IMR-90 (cell line): Measurements from ENCODE around the gene ABAT. TPM values are rescaled to one million over a fixed set of nuclear protein-coding genes. Genes with fewer than 3 reads are reported as not detected.

ENCODE experiments used
- ATAC-seq: fragments of 200-7000 bp; cut with Tn5 transposase; 2 replicates; pipeline ENCODE4 v1.9.1; 2020; ENCODE audit warnings: low read depth, mild to moderate bottlenecking, moderate library complexity
- BruUV-seq: library from RNA; stranded (reverse); fragments of 400-500 nt; replicated peaks from 2 replicates; lab custom pipeline; 2021; lab: Mats Ljungman, UMichigan
- CTCF ChIA-PET: fragments of 300-600 bp; formaldehyde crosslinking; extraction: SDS; loops from one replicate; lab custom pipeline; 2021; ENCODE audit warnings: antibody characterized with exemption; lab: Yijun Ruan, JAX
- POLR2A ChIA-PET: fragments of 300-600 bp; sonication (Branson Sonifier 250); formaldehyde crosslinking; loops from one replicate; lab custom pipeline; 2022; ENCODE audit warnings: antibody characterized with exemption; ENCODE audit not compliant: unreplicated experiment; lab: Charles Lee
- DNase-seq: peaks from one replicate; pipeline ENCODE4 v3.0.0; 2013
- H2AFZ ChIP-seq: replicated peaks from 2 replicates; pipeline ENCODE3; 2013; ENCODE audit warnings: low read length, mild to moderate bottlenecking; ENCODE audit not compliant: poor library complexity
- H2AK5ac ChIP-seq: 2 replicates; pipeline ENCODE4 v1.6.1; 2013; ENCODE audit warnings: low read depth, low read length, inconsistent platforms
- H2AK9ac ChIP-seq: replicated peaks from 2 replicates; pipeline ENCODE3; 2013; ENCODE audit warnings: mild to moderate bottlenecking, low read depth, low read length, moderate library complexity; ENCODE audit not compliant: poor library complexity
- H2BK120ac ChIP-seq: 2 replicates; pipeline ENCODE4 v1.6.1; 2013; ENCODE audit warnings: low read depth, low read length, inconsistent platforms
- H2BK15ac ChIP-seq: 3 replicates; pipeline ENCODE4 v1.6.1; 2013; ENCODE audit warnings: low read depth, low read length, inconsistent platforms
- H2BK20ac ChIP-seq: 2 replicates; pipeline ENCODE4 v1.6.1; 2013; ENCODE audit warnings: low read depth, mild to moderate bottlenecking, inconsistent platforms, low read length, moderate library complexity
- H2BK5ac ChIP-seq: 2 replicates; pipeline ENCODE4 v1.6.1; 2013; ENCODE audit warnings: mild to moderate bottlenecking, low read depth, low read length, inconsistent platforms; ENCODE audit not compliant: poor library complexity, severe bottlenecking
- H3K14ac ChIP-seq: replicated peaks from 2 replicates; pipeline ENCODE4 v1.6.1; 2013; ENCODE audit warnings: low read depth, low read length, inconsistent platforms
- H3K18ac ChIP-seq: 2 replicates; pipeline ENCODE4 v1.6.1; 2013; ENCODE audit warnings: low read depth, low read length, control low read depth
- H3K23ac ChIP-seq: 2 replicates; pipeline ENCODE4 v1.6.1; 2013; ENCODE audit warnings: low read depth, low read length, inconsistent platforms
- H3K27ac ChIP-seq: 2 replicates; pipeline ENCODE4 v1.5.1; 2013; ENCODE audit warnings: mild to moderate bottlenecking, control low read depth, low read length; ENCODE audit not compliant: insufficient read depth
- H3K27me3 ChIP-seq: 2 replicates; pipeline ENCODE4 v1.6.1; 2013; ENCODE audit warnings: low read length; ENCODE audit not compliant: control insufficient read depth, insufficient read depth
- H3K36me3 ChIP-seq: 2 replicates; pipeline ENCODE4 v1.6.1; 2013; ENCODE audit warnings: low read length, mixed read lengths; ENCODE audit not compliant: control insufficient read depth, insufficient read depth
- H3K4ac ChIP-seq: 2 replicates; pipeline ENCODE4 v1.6.1; 2013; ENCODE audit warnings: low read depth, low read length, inconsistent platforms
- H3K4me1 ChIP-seq: 2 replicates; pipeline ENCODE4 v1.6.1; 2013; ENCODE audit warnings: low read length, mixed read lengths; ENCODE audit not compliant: control insufficient read depth, insufficient read depth
- H3K4me2 ChIP-seq: 2 replicates; pipeline ENCODE4 v1.6.1; 2013; ENCODE audit warnings: low read depth, mild to moderate bottlenecking, control low read depth, low read length, moderate library complexity
- H3K4me3 ChIP-seq: 2 replicates; pipeline ENCODE4 v1.5.1; 2013; ENCODE audit warnings: low read depth, mild to moderate bottlenecking, control low read depth, low read length, moderate library complexity; ENCODE audit not compliant: insufficient read depth
- H3K56ac ChIP-seq: 2 replicates; pipeline ENCODE4 v1.6.1; 2013; ENCODE audit warnings: low read length, inconsistent platforms; ENCODE audit not compliant: insufficient read depth; ENCODE audit errors: extremely low read depth
- H3K79me1 ChIP-seq, 2 experiments: 2 replicates each; pipeline ENCODE4 v1.6.1; 2013; ENCODE audit warnings: low read length in 2 of 2, inconsistent platforms in 1 of 2, low read depth in 1 of 2
- H3K9ac ChIP-seq: 2 replicates; pipeline ENCODE4 v1.6.1; 2013; ENCODE audit warnings: low read depth, low read length, control low read depth
- H3K9me1 ChIP-seq: 2 replicates; pipeline ENCODE4 v1.6.1; 2013; ENCODE audit warnings: low read length, inconsistent platforms; ENCODE audit not compliant: insufficient read depth
- H3K9me3 ChIP-seq: 2 replicates; pipeline ENCODE4 v1.6.1; 2013; ENCODE audit warnings: low read length; ENCODE audit not compliant: control insufficient read depth, insufficient read depth
- H4K20me1 ChIP-seq: 2 replicates; pipeline ENCODE4 v1.6.1; 2013; ENCODE audit warnings: low read length, inconsistent platforms; ENCODE audit not compliant: insufficient read depth
- H4K5ac ChIP-seq: 2 replicates; pipeline ENCODE4 v1.6.1; 2013; ENCODE audit warnings: mild to moderate bottlenecking, low read depth, low read length, control low read depth
- H4K8ac ChIP-seq, 2 experiments: 2 replicates each; pipeline ENCODE4 v1.6.1; 2013; ENCODE audit warnings: low read depth in 2 of 2, low read length in 2 of 2, control low read depth in 1 of 2, inconsistent platforms in 1 of 2
- H4K91ac ChIP-seq: 2 replicates; pipeline ENCODE4 v1.6.1; 2013; ENCODE audit warnings: low read depth, low read length, inconsistent platforms; ENCODE audit not compliant: insufficient read depth
- BHLHE40 ChIP-seq: fragments of 150-350 bp; IDR thresholded peaks from 2 replicates; pipeline ENCODE4 v1.6.1; 2016; ENCODE audit warnings: mild to moderate bottlenecking, low read depth, low read length
- CEBPB ChIP-seq: IDR thresholded peaks from 2 replicates; pipeline ENCODE4 v1.6.1; 2012; ENCODE audit warnings: low read depth, low read length, improper control_type of control experiment
- CHD1 ChIP-seq: IDR thresholded peaks from 2 replicates; pipeline ENCODE4 v1.6.1; 2012; ENCODE audit warnings: low read depth, low read length, improper control_type of control experiment
- FOS ChIP-seq: fragments of 150-350 bp; IDR thresholded peaks from 2 replicates; pipeline ENCODE4 v1.6.1; 2016; ENCODE audit warnings: low read depth, low read length
- MAFK ChIP-seq: IDR thresholded peaks from 2 replicates; pipeline ENCODE4 v1.6.1; 2012; ENCODE audit warnings: low read depth, low read length, improper control_type of control experiment
- MAZ ChIP-seq: IDR thresholded peaks from 2 replicates; pipeline ENCODE4 v1.6.1; 2012; ENCODE audit warnings: low read depth, mild to moderate bottlenecking, low read length, improper control_type of control experiment, moderate library complexity, borderline replicate concordance
- MXI1 ChIP-seq: IDR thresholded peaks from 2 replicates; pipeline ENCODE4 v1.6.1; 2012; ENCODE audit warnings: low read depth, mild to moderate bottlenecking, low read length, moderate library complexity, borderline replicate concordance
- NFE2L2 ChIP-seq: fragments of 150-350 bp; IDR thresholded peaks from 2 replicates; pipeline ENCODE4 v1.6.1; 2016; ENCODE audit warnings: low read depth, mild to moderate bottlenecking, low read length
- POLR2A ChIP-seq: IDR thresholded peaks from 2 replicates; pipeline ENCODE4 v1.6.1; 2012; ENCODE audit warnings: mild to moderate bottlenecking, low read depth, low read length
- RAD21 ChIP-seq: IDR thresholded peaks from 2 replicates; pipeline ENCODE4 v1.6.1; 2012; ENCODE audit warnings: low read length, improper control_type of control experiment
- RCOR1 ChIP-seq: IDR thresholded peaks from 2 replicates; pipeline ENCODE4 v1.6.1; 2012; ENCODE audit warnings: mild to moderate bottlenecking, low read length, improper control_type of control experiment; ENCODE audit not compliant: insufficient replicate concordance
- RFX5 ChIP-seq: IDR thresholded peaks from 2 replicates; pipeline ENCODE4 v1.8.0; 2012; ENCODE audit warnings: low read depth, mild to moderate bottlenecking, low read length, moderate library complexity
- SMC3 ChIP-seq: fragments of 150-350 bp; IDR thresholded peaks from 2 replicates; pipeline ENCODE4 v1.6.1; 2016; ENCODE audit warnings: low read depth, mild to moderate bottlenecking, antibody characterized with exemption, low read length, moderate library complexity
- WGBS, 2 experiments: methylation state at CpG; one replicate each; pipeline versions ENCODE4 v1.1.5 to v1.1.7; 2013; ENCODE audit warnings: missing lambda C conversion rate in 2 of 2; ENCODE audit not compliant: insufficient read length in 1 of 2; ENCODE audit errors: extremely low coverage in 2 of 2; 5-methylcytosine and 5-hydroxymethylcytosine counted together
- dilution Hi-C: fragments of 300-500 bp; cut with HindIII; formaldehyde crosslinking; loops from one replicate; pipeline ENCODE4 v1.14.3; 2018; ENCODE audit warnings: low sequenced_read_pairs; ENCODE audit not compliant: unreplicated experiment
- in situ Hi-C: fragments of 300-500 bp; cut with MboI; formaldehyde crosslinking; loops from 3 replicates; pipeline ENCODE4 v1.14.3; 2019; ENCODE audit warnings: low sequenced_read_pairs, inconsistent platforms, mixed read lengths
- intact Hi-C: fragments of 100-400 bp; cut with micrococcal nuclease; formaldehyde crosslinking; loops from 2 replicates; pipeline ENCODE4 v1.10.0; 2022
- polyA plus RNA-seq, 3 experiments: library from polyadenylated mRNA; depleted of rRNA; stranded (reverse); fragments of >200 nt; gene quantifications; 2 replicates each; pipeline ENCODE4 v1.2.3, GENCODE V29; 2012; ENCODE audit warnings: low replicate concordance in 1 of 3
- total RNA-seq: library from RNA; depleted of rRNA; stranded (reverse); fragments of >200 nt; gene quantifications from 2 replicates; pipeline ENCODE4 v1.2.3, GENCODE V29; 2012
- TF ChIP-seq, protein P1 (sequence below): fragments of 150-350 bp; IDR thresholded peaks from 2 replicates; pipeline ENCODE4 v1.6.1; 2017; ENCODE audit warnings: mild to moderate bottlenecking, antibody characterized with exemption, low read length, low read depth
- TF ChIP-seq, protein P2 (sequence below): conservative IDR thresholded peaks from 2 replicates; pipeline ENCODE4 v1.5.1; 2012; ENCODE audit warnings: mild to moderate bottlenecking, low read depth, low read length, improper control_type of control experiment
- TF ChIP-seq, protein P3 (sequence below): fragments of 150-350 bp; IDR thresholded peaks from 2 replicates; pipeline ENCODE4 v1.6.1; 2016; ENCODE audit warnings: low read depth, mild to moderate bottlenecking, low read length, moderate library complexity, borderline replicate concordance

The ABAT gene
- total and polyA plus RNA-seq, 2 of the 4 experiments (the other 2 are of a cell fraction) = 4.5 to 6.9 TPM

DNA sequence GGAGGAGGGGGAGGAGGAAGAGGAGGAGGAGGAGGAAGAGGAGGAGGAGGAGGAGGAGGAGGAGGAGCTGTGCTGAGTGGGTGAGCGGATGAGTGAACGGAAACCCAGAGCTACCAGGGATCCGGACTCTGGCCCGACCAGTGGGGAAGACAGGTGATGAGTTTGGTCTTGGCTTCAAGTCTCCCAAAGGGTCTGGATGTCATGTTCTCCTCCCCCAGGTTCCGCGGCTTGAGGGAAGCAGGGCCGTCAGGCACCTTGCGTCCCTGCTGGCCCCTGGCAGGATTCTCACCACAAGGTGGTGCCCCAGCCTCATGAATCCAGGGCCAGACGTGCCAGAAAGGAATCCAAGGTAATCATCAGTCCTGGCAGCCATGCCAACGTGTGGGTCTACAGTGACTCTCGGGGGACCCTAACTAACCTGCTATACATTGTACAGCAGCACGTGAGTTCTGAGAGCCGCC, 13.5 kb upstream of the ABAT start:
- Histone ChIP-seq H4K20me1 (no peaks in the 10 kb centered on the region), H3K14ac (no peak overlapping the region), H3K18ac (no peak overlapping the region), H3K9ac (no peak overlapping the region), H3K27me3 (peaks cover 2% of the 10 kb centered on the region), H4K8ac (no peak overlapping the region), H3K9me3 (no peaks in the 10 kb centered on the region), H3K4me3 (no peak overlapping the region), H4K5ac (no peak overlapping the region), H2BK5ac (no peak overlapping the region), H3K4me2 (peak overlapping the region; percentile 32; the same call in 1 of the 2 replicates), H4K91ac (no peak overlapping the region), H2AFZ (peak overlapping the region; percentile 83), H3K56ac (no peak overlapping the region), H3K4me1 (no peaks in the 10 kb centered on the region), H3K23ac (no peak overlapping the region), H2BK15ac (no peak overlapping the region), H3K79me1 (no peaks in the 10 kb centered on the region), H2BK120ac (no peak overlapping the region), H2AK9ac (no peak overlapping the region), H2BK20ac (no peak overlapping the region), H3K4ac (no peak overlapping the region), H2AK5ac (no peak overlapping the region), H3K36me3 (no peaks in the 10 kb centered on the region), H3K9me1 (no peaks in the 10 kb centered on the region), H3K27ac (no peak overlapping the region)
- ATAC-seq (peak; percentile 90), DNase-seq (peak; percentile 58)
- ChIA-PET POLR2A (interaction anchor here (0.6 kb wide), 1 partner anchor 221 kb away, joined by 6 read pairs; no protein-coding TSS in a partner anchor), CTCF (interaction anchor here (0.6 to 1.4 kb wide), 3 partner anchors 219 to 467 kb away, joined by 3 read pairs; no protein-coding TSS in a partner anchor)
- dilution Hi-C loops = no loop called here
- TF ChIP-seq, protein P1, sequence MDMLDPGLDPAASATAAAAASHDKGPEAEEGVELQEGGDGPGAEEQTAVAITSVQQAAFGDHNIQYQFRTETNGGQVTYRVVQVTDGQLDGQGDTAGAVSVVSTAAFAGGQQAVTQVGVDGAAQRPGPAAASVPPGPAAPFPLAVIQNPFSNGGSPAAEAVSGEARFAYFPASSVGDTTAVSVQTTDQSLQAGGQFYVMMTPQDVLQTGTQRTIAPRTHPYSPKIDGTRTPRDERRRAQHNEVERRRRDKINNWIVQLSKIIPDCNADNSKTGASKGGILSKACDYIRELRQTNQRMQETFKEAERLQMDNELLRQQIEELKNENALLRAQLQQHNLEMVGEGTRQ = no peak
- TF ChIP-seq BHLHE40 (no peak), POLR2A (no peak), SMC3 (peak; percentile 82), RAD21 (peak; percentile 98), FOS (no peak), RFX5 (no peak), MXI1 (no peak), RCOR1 (no peak), NFE2L2 (no peak), MAFK (no peak), CEBPB (no peak), CHD1 (no peak), MAZ (no peak)
- TF ChIP-seq, protein P2, sequence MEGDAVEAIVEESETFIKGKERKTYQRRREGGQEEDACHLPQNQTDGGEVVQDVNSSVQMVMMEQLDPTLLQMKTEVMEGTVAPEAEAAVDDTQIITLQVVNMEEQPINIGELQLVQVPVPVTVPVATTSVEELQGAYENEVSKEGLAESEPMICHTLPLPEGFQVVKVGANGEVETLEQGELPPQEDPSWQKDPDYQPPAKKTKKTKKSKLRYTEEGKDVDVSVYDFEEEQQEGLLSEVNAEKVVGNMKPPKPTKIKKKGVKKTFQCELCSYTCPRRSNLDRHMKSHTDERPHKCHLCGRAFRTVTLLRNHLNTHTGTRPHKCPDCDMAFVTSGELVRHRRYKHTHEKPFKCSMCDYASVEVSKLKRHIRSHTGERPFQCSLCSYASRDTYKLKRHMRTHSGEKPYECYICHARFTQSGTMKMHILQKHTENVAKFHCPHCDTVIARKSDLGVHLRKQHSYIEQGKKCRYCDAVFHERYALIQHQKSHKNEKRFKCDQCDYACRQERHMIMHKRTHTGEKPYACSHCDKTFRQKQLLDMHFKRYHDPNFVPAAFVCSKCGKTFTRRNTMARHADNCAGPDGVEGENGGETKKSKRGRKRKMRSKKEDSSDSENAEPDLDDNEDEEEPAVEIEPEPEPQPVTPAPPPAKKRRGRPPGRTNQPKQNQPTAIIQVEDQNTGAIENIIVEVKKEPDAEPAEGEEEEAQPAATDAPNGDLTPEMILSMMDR = peak; percentile 90
- TF ChIP-seq, protein P3, sequence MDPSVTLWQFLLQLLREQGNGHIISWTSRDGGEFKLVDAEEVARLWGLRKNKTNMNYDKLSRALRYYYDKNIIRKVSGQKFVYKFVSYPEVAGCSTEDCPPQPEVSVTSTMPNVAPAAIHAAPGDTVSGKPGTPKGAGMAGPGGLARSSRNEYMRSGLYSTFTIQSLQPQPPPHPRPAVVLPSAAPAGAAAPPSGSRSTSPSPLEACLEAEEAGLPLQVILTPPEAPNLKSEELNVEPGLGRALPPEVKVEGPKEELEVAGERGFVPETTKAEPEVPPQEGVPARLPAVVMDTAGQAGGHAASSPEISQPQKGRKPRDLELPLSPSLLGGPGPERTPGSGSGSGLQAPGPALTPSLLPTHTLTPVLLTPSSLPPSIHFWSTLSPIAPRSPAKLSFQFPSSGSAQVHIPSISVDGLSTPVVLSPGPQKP = no peak
- in situ Hi-C loops = loop anchor here (25.0 kb wide), 2 partner anchors 351 to 476 kb away; no protein-coding TSS in a partner anchor
- intact Hi-C loops = loop anchor here (1.0 kb wide), 2 partner anchors 131 to 219 kb away; no protein-coding TSS in a partner anchor
- BruUV-seq = no TSS peak
- 0% methylated on average over 2 of the region's 13 CpGs; no CpG with 5 or more reads in 1 of the 2 experiments for WGBS, 2 experiments
